GM13976 (cell line): Measurements from ENCODE around the gene NOTCH2.

ENCODE experiments used
- DNase-seq: peaks from one replicate; pipeline ENCODE4 v3.0.0; 2012; ENCODE audit warnings: low spot score
- in situ Hi-C: fragments of 300-500 bp; cut with MboI; formaldehyde crosslinking; loops from one replicate; pipeline ENCODE4 v1.12.0; 2022; ENCODE audit warnings: low sequenced_read_pairs, mixed read lengths, inconsistent platforms; ENCODE audit not compliant: unreplicated experiment
- TF ChIP-seq, protein P1 (sequence below): IDR thresholded peaks from 2 replicates; pipeline ENCODE4 v1.5.1; 2012; ENCODE audit warnings: borderline replicate concordance, mild to moderate bottlenecking; ENCODE audit not compliant: insufficient read depth; ENCODE audit errors: extremely low read depth, missing control alignments, control extremely low read depth

The NOTCH2 gene

GRCh38 chr1:119988306-119989062 is 81.0 kb downstream of the NOTCH2 start:
- DNase-seq = peak; percentile 3
- in situ Hi-C loops = loop anchor here (10.0 kb wide), 1 partner anchor 54 kb away; no protein-coding TSS in a partner anchor
- TF ChIP-seq, protein P1, sequence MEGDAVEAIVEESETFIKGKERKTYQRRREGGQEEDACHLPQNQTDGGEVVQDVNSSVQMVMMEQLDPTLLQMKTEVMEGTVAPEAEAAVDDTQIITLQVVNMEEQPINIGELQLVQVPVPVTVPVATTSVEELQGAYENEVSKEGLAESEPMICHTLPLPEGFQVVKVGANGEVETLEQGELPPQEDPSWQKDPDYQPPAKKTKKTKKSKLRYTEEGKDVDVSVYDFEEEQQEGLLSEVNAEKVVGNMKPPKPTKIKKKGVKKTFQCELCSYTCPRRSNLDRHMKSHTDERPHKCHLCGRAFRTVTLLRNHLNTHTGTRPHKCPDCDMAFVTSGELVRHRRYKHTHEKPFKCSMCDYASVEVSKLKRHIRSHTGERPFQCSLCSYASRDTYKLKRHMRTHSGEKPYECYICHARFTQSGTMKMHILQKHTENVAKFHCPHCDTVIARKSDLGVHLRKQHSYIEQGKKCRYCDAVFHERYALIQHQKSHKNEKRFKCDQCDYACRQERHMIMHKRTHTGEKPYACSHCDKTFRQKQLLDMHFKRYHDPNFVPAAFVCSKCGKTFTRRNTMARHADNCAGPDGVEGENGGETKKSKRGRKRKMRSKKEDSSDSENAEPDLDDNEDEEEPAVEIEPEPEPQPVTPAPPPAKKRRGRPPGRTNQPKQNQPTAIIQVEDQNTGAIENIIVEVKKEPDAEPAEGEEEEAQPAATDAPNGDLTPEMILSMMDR = no peak

GRCh38 chr1:119987686-119988085 is 81.8 kb downstream of the NOTCH2 start:
- in situ Hi-C loops = loop anchor here (10.0 kb wide), 1 partner anchor 53 kb away; no protein-coding TSS in a partner anchor
- TF ChIP-seq, protein P1 = no peak
- peak; percentile 11 for DNase-seq

- TF ChIP-seq, protein P1 = no peak
- no peak for DNase-seq
- in situ Hi-C loops = loop anchor here (10.0 kb wide), 1 partner anchor 52 kb away; no protein-coding TSS in a partner anchor
Observed at GRCh38 chr1:119987112-119987511, 82.3 kb downstream of the NOTCH2 start.

DNA sequence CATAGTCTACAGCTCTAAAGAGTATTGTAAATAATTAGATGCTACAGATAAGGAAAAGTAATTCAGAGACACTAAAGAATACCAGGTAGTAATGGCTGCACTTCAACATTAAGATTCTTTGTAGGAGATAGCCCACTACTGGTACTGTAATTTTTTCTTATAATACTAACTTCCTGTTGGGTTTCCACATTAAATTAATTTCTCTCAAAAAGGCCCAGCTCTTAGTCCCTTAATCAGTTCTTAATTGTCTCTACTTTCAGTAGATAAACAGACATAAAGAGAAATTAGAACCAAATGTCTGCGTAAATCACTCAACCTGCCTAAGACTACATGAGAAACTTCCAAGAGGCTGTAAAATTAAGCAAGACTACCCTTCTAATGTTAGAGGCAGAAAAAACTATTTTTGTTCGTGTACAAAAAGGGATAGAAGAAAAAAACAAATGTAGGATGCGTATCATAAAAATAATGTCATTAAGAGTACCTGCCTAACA is 83.4 kb downstream of the NOTCH2 start:
- DNase-seq = no peak
- in situ Hi-C loops = loop anchor here (10.0 kb wide), 1 partner anchor 51 kb away; no protein-coding TSS in a partner anchor
- TF ChIP-seq, protein P1 = no peak

DNA sequence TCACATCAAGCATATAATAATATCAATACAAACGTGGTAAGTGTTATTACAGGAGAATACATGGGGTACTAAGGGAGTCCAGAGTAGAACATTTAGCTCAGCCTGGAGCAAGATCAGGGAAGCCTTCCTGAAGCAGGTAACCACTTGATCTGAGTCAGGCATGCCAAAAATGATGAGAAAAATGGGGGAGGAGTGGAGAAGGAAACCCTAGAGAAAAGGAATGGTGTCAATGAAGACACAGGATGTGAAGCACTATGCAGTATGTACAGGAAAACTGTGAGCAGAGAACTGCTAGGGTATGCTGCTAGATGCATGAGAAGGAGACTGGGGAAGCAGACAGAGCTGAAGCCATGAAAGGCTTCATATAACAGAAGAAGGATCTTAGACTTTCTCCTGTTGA is 84.7 kb downstream of the NOTCH2 start:
- DNase-seq = no peak
- in situ Hi-C loops = loop anchor here (10.0 kb wide), 1 partner anchor 50 kb away; no protein-coding TSS in a partner anchor
- TF ChIP-seq, protein P1 = no peak

GRCh38 chr1:119981986-119982815 is 87.3 kb downstream of the NOTCH2 start:
- no peak for DNase-seq
- TF ChIP-seq, protein P1 = no peak
- in situ Hi-C loops = loop anchor here (10.0 kb wide), 1 partner anchor 47 kb away; no protein-coding TSS in a partner anchor
